ENCODE data around the gene INTS13.
"Not testable (repeated sequence)": the region's sequence is repeated elsewhere in the genome, so short reads cannot be mapped to it uniquely, and the experiment has no call there.

Gene INTS13

DNA sequence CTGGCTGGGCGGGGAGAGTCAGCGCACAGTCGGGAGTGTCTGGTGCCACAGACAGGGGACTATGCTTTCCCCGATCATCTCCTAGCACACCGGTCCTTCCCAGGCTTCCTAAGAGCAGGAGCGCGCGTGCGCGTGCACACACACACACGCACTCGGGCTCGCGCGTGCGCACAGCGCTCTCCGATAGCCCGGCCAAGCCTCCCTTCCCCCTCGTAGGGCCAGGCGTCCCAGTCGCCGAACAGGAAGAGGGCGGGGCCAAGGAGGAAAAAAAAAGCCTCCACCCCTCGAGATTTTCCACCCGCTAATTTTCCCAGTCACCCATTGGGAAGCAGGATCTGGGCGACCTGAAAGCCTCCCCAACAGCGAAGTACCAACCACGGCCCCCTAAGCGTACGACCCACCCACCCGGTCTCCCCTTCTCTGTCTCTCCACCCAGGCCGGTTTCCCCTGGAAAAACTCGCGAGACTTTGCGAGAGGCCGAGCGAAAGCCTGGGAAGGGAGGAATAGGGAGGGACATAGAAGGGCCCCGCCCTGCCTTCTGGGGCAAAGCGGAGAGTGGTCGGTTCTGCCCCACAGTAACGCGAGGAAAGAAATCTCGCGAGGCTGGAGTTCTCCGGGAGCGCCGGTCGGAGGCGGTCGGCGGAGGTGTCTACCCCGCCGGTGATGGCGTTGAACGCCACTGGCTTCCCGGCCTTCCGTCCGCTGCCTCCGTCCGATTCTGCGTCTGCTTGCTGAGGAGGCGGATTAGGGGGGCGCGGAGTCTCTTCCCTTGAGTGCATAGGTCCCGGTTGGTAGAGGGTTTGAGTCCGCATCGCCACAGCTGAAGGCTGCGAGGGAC is at the start of gene INTS13, which contains the start of gene FGFR1OP2:
TSS of gene INTS13 (minus strand) at position 119 of the 838 bp plus-strand sequence. CDS start 1,178 bp downstream, outside the sequence.
TSS of gene FGFR1OP2 (plus strand) at position 608 of the 838 bp plus-strand sequence. CDS start 15,689 bp downstream, outside the sequence.
- peak; percentile 85 for DNase-seq

DNA sequence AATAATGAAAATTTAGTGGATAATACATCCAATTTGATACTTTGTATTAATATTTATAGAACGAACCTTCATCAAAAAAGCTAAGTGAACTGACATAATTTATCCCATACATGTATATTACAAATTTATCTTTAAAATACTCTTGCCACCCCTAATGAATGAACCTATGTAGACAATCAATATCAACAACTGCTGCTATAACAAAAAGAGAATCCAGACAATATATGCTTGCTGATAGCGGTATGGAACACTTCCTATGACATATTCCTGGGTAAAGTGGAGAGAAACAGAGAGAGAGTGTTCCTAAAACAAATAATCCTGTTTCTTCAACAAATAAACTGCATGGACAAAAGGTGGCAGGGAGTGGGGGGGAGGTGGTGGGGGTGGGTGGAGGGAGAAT is 45.1 kb upstream of the INTS13 start:
- no peak for DNase-seq

DNA sequence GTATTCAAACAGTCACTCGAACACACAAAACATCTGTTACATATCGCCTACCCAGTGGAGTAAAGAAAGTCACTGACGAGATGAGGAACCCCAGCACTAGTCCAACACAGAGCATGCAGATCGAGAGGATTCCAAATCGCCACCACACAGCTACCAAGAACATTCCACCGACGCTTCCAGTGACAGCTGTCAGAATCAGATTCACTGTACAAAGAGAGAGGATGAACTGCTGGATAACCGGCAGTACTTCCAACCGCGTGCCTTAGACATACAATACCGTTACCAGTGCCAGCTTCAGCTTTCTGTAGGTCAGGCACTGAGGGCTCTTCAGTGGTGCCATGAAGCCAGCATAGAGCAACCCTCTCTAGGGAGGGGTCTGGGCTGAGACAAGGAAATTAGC is 42.0 kb upstream of the INTS13 start:
- DNase-seq, result no peak

DNA sequence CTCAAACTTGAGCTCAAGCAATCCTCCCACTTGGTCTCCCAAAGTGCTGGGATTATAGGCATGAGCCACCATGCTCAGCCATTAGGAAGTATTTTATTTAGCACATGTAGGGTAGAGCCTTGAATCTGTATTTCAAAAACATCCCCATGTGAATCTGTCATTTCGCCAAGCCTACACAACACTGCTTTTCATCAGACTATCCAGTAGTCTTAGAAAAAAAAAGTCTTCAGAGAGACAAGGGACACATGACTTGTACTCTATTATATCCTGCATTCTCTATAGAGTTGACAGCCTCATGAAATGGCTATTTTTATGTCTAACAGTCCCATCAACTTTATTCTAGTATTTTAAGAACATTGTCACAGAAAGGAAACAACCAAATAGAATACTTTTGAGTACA is 41.0 kb upstream of the INTS13 start:
- no peak for DNase-seq

- no peak for DNase-seq
Observed at GRCh38 chr12:26976687-26977086, 38.9 kb upstream of the INTS13 start.

GRCh38 chr12:26971963-26972362 is 34.2 kb upstream of the INTS13 start:
- no peak for DNase-seq

GRCh38 chr12:26970136-26970535 is 32.4 kb upstream of the INTS13 start:
- no peak for DNase-seq

GRCh38 chr12:26966842-26967241 is 29.1 kb upstream of the INTS13 start:
- DNase-seq, result no peak

- DNase-seq, result no peak
Observed at GRCh38 chr12:26963413-26963812, 25.6 kb upstream of the INTS13 start.

DNA sequence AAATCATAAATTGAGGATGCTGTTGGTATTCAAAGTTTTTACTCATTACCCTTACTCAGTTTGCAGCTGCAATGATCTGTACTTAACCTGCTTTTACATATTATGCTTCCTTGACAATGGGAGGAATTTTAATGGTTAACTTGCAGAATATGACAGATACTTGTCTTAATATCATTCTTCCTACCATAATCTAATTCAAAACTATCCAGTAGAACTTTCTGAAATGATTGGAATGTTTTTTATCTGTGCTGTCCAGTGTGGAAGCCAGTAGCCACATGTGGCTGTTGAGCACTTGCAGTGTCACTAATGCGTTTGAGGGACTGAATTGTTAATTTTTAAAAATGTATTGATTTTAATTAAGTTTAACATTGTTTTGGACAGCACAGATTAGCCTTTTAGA is 24.0 kb upstream of the INTS13 start:
- DNase-seq, result no peak

- DNase-seq, result not testable (repeated sequence)
Observed at GRCh38 chr12:26961391-26961790, 23.6 kb upstream of the INTS13 start.

- no peak for DNase-seq
Observed at GRCh38 chr12:26954027-26954426, 16.2 kb upstream of the INTS13 start.

- DNase-seq, result no peak
Observed at GRCh38 chr12:26953447-26953846, 15.7 kb upstream of the INTS13 start.

- no peak for DNase-seq
Observed at GRCh38 chr12:26948309-26948708, 10.5 kb upstream of the INTS13 start.

- DNase-seq, result no peak
Observed at GRCh38 chr12:26941215-26941594, 3.4 kb upstream of the INTS13 start.

DNA sequence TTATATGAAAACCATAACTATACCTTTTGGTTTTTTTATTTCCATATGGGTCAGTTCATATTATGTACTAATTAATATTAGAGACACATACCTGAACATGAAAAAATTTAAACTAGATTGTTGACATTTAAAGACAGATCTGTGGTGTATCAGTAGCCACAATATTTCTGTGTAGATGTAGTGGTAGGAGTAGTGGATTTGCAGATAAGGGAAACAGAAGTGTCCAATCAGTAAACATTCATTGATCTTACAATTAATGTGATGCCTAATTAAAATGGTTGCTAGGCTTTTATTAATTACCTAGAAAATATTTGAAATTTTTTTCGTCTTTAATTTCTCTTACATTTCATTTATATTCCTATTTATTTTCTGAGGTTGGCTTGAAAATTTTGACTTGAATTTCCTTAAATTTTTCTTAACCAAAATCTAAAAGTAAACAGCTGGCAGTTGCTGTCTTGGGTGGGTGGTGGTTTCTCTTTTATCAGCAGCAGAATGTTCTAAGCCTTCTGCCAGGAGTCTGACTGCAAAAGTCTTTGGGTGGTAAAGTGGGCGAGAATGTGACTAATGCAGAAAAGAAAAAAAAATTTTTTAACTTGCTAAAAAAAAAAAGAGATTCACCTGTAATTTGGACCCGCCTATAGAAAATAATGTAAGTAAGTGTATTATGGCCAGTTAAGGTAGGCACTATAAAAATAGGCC is 2.9 kb upstream of the INTS13 start:
- no peak for DNase-seq

- DNase-seq, result no peak
Observed at GRCh38 chr12:26939953-26940352, 2.2 kb upstream of the INTS13 start.

DNA sequence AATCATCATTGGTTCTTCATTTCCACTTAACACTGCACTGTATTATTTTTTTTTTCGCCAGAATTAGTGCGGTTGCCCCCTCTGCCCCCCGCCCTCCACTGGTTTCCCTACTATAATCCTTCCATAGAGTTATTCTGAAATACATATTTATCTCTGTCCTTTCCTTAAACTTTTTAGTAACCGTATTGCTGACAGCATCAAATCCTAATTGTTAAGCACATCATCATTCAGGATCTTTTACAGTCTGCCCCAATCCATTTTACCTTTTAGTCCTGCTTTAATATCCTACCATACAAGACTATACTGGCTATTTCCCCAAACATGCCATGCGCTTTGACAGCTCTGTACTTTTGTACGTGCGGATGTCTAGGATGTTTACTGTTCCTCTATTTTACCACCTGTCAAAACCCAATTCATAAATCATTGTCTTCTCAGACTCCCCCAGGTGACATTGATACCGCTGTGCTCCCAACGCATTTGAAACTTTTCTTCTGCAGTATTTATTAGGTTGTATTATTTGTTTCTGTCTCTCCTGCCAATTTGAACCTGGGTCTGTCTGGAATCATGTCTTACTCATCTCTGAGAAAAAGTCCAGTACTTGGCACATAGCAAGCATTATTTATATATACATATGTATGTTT is 1.5 kb upstream of the INTS13 start:
- DNase-seq, result no peak

- DNase-seq, result no peak
Observed at GRCh38 chr12:26938701-26939062, 901 bp upstream of the INTS13 start.

DNA sequence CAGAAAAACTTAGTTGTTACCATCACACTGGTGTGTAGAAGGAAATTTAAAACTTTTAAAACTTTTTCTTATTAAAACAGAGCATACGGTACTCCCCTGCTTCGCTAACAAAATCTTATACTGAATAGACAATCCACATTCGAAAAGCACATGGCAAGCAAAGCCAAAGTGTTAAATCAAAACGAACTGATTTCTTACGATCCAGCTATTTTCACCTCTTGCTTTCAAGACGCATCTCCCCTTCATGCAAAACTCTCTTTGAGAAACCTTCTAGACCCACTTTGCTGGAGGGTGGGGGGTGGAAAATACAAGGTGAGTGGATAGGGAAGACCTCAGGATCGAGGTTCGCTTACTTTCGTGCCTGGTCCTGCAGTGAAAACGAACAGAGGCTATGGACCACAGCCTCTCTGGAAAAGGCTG is 328 bp downstream of the INTS13 start:
- no peak for DNase-seq

DNA sequence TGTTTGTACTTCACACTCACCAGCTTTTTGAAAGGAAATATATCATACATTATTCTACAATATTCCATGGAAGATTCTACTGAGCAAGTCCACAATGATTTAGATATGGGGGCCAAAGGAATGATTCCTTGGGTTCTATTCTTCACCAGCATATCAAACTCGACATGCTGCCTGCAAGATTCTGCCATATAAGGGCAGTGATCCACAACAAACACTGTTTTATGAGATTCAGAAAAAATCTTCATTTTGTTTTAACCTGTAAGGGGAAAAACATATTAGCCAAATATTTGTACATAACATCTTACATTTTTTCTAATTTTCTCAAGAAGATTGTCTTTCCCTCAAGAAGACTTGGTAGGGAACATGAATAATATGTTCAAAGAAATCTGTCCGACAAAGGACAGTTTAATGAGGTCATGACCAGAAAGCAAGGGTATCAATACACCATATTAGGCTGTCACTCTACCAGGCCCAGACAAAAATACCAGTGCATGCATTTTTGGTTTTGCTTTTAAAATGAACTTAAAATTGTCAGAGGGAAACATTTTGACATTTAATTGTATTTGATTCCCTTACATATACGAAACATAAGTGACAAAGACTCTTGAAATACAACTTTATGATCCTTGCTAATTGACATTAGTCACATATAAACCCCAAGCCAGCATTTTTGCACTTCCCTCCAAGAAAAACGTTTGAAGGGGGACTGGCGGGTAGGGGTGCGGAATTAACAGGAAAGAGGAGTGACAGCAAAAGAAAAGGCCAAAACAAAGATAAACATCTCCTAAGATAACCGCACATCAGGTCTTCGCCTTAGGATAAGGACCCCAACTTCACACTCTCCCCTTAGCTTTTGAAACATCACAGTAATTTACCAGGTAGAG is 980 bp downstream of the INTS13 start:
- no peak for DNase-seq

- DNase-seq, result no peak
Observed at GRCh38 chr12:26935636-26936378, 2.0 kb downstream of the INTS13 start.

Measured in cortex of kidney (tissue), 1 donor.